ENCODE data around the gene CD7. TPM values are rescaled to one million over a fixed set of nuclear protein-coding genes. Genes with fewer than 3 reads are reported as not detected.

The CD7 gene
- total RNA-seq, 1 experiment from 2014 or later = 0.93 TPM

GRCh38 chr17:82318772-82319606 is 1.6 kb upstream of the CD7 start:
- TF ChIP-seq CTCF (IDR thresholded peaks at IDR 0.05; ENCODE audit: insufficient read depth in 1 of 2, low read depth in 1 of 2, low read length in 1 of 2, severe bottlenecking in 1 of 2, unreplicated experiment in 1 of 2) = no peak
- H3K9me3 Mint-ChIP-seq (ENCODE audit: unreplicated experiment) = no peaks in the 10 kb centered on the region
- CTCF ChIA-PET = no interaction called here
- no peak for DNase-seq
- no peak overlapping the region for H3K4me3 ChIP-seq (ENCODE audit: low read depth, low read length)
- H3K27me3 Mint-ChIP-seq (ENCODE audit: insufficient read depth, unreplicated experiment) = no peaks in the 10 kb centered on the region
- no TSS peak for BruUV-seq (replicated peaks)
- no peak overlapping the region for H3K4me3 Mint-ChIP-seq (ENCODE audit: unreplicated experiment)
- no peaks in the 10 kb centered on the region for H3K36me3 ChIP-seq (ENCODE audit: control insufficient read depth, insufficient read depth, low read length)
- no peaks in the 10 kb centered on the region for H3K36me3 Mint-ChIP-seq (ENCODE audit: insufficient read depth, unreplicated experiment)
- intact Hi-C loops (cut with micrococcal nuclease; ENCODE audit: unreplicated experiment) = no loop called here
- POLR2A ChIA-PET = no interaction called here
- H3K27me3 ChIP-seq (replicated peaks; ENCODE audit: control insufficient read depth, insufficient read depth, low read length) = no peaks in the 10 kb centered on the region
- H3K4me1 ChIP-seq = peaks cover 9% of the 10 kb centered on the region; the same call in 1 of the 2 replicates
- H3K4me1 Mint-ChIP-seq (ENCODE audit: low read depth, unreplicated experiment) = no peaks in the 10 kb centered on the region
- no peaks in the 10 kb centered on the region for H3K9me3 ChIP-seq
- H3K27ac Mint-ChIP-seq (ENCODE audit: unreplicated experiment) = no peak overlapping the region

- intact Hi-C loops (cut with micrococcal nuclease; ENCODE audit: unreplicated experiment) = no loop called here
- Mint-ChIP-seq H3K27me3 (ENCODE audit: insufficient read depth, unreplicated experiment) (no peaks in the 10 kb centered on the region), H3K4me3 (ENCODE audit: unreplicated experiment) (no peak overlapping the region), H3K4me1 (ENCODE audit: low read depth, unreplicated experiment) (no peaks in the 10 kb centered on the region), H3K9me3 (ENCODE audit: unreplicated experiment) (no peaks in the 10 kb centered on the region), H3K36me3 (ENCODE audit: insufficient read depth, unreplicated experiment) (no peaks in the 10 kb centered on the region), H3K27ac (ENCODE audit: unreplicated experiment) (no peak overlapping the region)
- ChIA-PET CTCF (no interaction called here), POLR2A (no interaction called here)
- Histone ChIP-seq H3K36me3 (ENCODE audit: control insufficient read depth, insufficient read depth, low read length) (no peaks in the 10 kb centered on the region), H3K27me3 (replicated peaks; ENCODE audit: control insufficient read depth, insufficient read depth, low read length) (no peaks in the 10 kb centered on the region), H3K4me3 (ENCODE audit: low read depth, low read length) (no peak overlapping the region), H3K4me1 (peaks cover 9% of the 10 kb centered on the region; the same call in 1 of the 2 replicates), H3K9me3 (no peaks in the 10 kb centered on the region)
- BruUV-seq (replicated peaks) = no TSS peak
- no peak for DNase-seq
- TF ChIP-seq CTCF (IDR thresholded peaks at IDR 0.05; ENCODE audit: insufficient read depth in 1 of 2, low read depth in 1 of 2, low read length in 1 of 2, severe bottlenecking in 1 of 2, unreplicated experiment in 1 of 2) = no peak
Measured at GRCh38 chr17:82318169-82318498, 726 bp upstream of the CD7 start.

GRCh38 chr17:82316651-82317393 is 586 bp downstream of the CD7 start:
- POLR2A ChIA-PET = no interaction called here
- H3K9me3 Mint-ChIP-seq (ENCODE audit: unreplicated experiment) = no peaks in the 10 kb centered on the region
- no peak for TF ChIP-seq CTCF (IDR thresholded peaks at IDR 0.05; ENCODE audit: insufficient read depth in 1 of 2, low read depth in 1 of 2, low read length in 1 of 2, severe bottlenecking in 1 of 2, unreplicated experiment in 1 of 2)
- H3K27ac Mint-ChIP-seq (ENCODE audit: unreplicated experiment) = no peak overlapping the region
- no peaks in the 10 kb centered on the region for H3K27me3 Mint-ChIP-seq (ENCODE audit: insufficient read depth, unreplicated experiment)
- H3K4me3 Mint-ChIP-seq (ENCODE audit: unreplicated experiment) = no peak overlapping the region
- H3K36me3 ChIP-seq (ENCODE audit: control insufficient read depth, insufficient read depth, low read length) = no peaks in the 10 kb centered on the region
- intact Hi-C loops (cut with micrococcal nuclease; ENCODE audit: unreplicated experiment) = no loop called here
- H3K9me3 ChIP-seq = no peaks in the 10 kb centered on the region
- no peaks in the 10 kb centered on the region for H3K4me1 Mint-ChIP-seq (ENCODE audit: low read depth, unreplicated experiment)
- no peaks in the 10 kb centered on the region for H3K36me3 Mint-ChIP-seq (ENCODE audit: insufficient read depth, unreplicated experiment)
- CTCF ChIA-PET = no interaction called here
- no peak overlapping the region for H3K4me3 ChIP-seq (ENCODE audit: low read depth, low read length)
- BruUV-seq (replicated peaks) = no TSS peak
- H3K4me1 ChIP-seq = peaks cover 9% of the 10 kb centered on the region; the same call in 1 of the 2 replicates
- DNase-seq = no peak
- H3K27me3 ChIP-seq (replicated peaks; ENCODE audit: control insufficient read depth, insufficient read depth, low read length) = no peaks in the 10 kb centered on the region
